ENCODE data around the gene VPS33B. TPM values are rescaled to one million over a fixed set of nuclear protein-coding genes. Genes with fewer than 3 reads are reported as not detected.

VPS33B gene
- total RNA-seq, 6 experiments from 2014 or later: 4.2 to 7.3 (median 6.5) TPM

DNA sequence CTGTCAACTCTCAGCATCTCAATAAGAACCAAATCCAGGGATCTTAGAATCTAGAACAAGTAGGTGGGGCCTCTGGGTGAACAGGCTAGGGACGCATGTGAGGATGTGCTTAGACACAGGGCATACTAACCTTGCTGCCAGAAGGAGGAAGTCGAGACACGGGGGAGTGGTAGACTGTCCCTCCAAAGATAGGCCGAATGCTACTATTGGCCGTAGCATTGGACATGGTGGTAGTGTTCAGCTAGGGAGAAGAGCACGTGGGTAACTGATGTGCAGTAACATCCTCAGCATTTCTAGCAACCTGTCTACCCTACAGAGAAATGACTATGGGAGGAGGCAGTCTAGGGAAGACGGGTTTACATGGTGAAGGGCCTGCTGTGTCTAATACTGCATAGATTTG, 52.1 kb downstream of the VPS33B start:
- Histone ChIP-seq H3K27ac (no peak overlapping the region), H3K4me1 (no peaks in the 10 kb centered on the region), H3K27me3 (no peaks in the 10 kb centered on the region), H3K36me3 (no peaks in the 10 kb centered on the region), H3K4me3 (no peak overlapping the region), H3K9me3 (no peaks in the 10 kb centered on the region)
- ATAC-seq (no peak), DNase-seq (no peak)
- WGBS (ENCODE audit: insufficient coverage, low coverage, low lambda C conversion rate, missing lambda C conversion rate): 98% methylated on average over 6 of the region's 7 CpGs
- TF ChIP-seq, protein P1, sequence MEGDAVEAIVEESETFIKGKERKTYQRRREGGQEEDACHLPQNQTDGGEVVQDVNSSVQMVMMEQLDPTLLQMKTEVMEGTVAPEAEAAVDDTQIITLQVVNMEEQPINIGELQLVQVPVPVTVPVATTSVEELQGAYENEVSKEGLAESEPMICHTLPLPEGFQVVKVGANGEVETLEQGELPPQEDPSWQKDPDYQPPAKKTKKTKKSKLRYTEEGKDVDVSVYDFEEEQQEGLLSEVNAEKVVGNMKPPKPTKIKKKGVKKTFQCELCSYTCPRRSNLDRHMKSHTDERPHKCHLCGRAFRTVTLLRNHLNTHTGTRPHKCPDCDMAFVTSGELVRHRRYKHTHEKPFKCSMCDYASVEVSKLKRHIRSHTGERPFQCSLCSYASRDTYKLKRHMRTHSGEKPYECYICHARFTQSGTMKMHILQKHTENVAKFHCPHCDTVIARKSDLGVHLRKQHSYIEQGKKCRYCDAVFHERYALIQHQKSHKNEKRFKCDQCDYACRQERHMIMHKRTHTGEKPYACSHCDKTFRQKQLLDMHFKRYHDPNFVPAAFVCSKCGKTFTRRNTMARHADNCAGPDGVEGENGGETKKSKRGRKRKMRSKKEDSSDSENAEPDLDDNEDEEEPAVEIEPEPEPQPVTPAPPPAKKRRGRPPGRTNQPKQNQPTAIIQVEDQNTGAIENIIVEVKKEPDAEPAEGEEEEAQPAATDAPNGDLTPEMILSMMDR (IDR thresholded peaks at IDR 0.05): no peak
- TF ChIP-seq POLR2A (IDR thresholded peaks at IDR 0.05): no peak
- intact Hi-C loops (cut with DNase I): no loop called here

DNA sequence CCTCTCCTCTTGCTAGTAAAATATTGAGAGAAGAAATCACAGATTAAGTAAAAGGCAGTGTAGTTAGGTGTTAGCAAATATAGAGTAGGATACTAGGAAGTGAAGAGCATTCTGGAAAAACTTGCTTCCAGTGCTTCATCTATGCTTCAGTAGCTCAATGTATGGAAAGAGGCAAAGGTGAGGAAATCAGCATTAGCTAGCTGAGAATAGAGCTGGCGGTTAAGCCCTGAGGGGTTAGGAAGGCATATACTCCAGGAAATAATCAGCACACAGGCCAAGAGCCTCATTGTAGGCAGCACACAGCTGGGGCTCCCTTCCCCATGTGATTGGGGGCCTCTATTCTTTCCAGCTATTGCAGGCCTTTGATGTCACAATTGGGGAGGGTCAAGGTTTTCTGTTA, 54.0 kb downstream of the VPS33B start:
- intact Hi-C loops (cut with DNase I): no loop called here
- no peaks in the 10 kb centered on the region for H3K9me3 ChIP-seq
- H3K4me3 ChIP-seq: no peak overlapping the region
- no peaks in the 10 kb centered on the region for H3K4me1 ChIP-seq
- H3K27ac ChIP-seq: no peak overlapping the region
- H3K27me3 ChIP-seq: no peaks in the 10 kb centered on the region
- DNase-seq (no peak), ATAC-seq (no peak)
- no peak for TF ChIP-seq POLR2A (IDR thresholded peaks at IDR 0.05)
- TF ChIP-seq, protein P1 (IDR thresholded peaks at IDR 0.05): no peak
- 100% methylated on average over 1 of the region's 1 CpG for WGBS (ENCODE audit: insufficient coverage, low coverage, low lambda C conversion rate, missing lambda C conversion rate)
- H3K36me3 ChIP-seq: peaks cover 0 to 2% (median 0%) of the 10 kb centered on the region in 4 donors

DNA sequence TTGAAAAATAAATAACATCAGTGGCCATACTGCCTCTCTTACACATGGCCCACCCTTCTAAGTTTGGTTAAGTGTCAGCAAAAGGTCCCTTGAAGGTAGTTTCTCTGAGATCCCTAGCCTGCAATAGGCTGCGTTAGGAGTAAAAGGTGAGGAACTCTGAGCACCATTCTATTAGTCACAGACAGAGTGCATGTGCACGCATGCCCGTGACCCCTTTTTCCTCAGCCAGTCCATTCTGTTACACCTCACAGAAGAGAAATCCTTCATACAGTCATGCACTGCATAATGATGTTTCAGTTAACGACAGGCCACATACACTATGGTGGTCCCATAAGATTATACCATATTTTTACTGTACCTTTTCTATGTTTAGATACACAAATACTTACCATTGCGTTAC, 55.2 kb downstream of the VPS33B start:
- H3K9me3 ChIP-seq: no peaks in the 10 kb centered on the region
- no peak overlapping the region for H3K4me3 ChIP-seq
- ATAC-seq: no peak
- peaks cover 0 to 2% (median 0%) of the 10 kb centered on the region in 4 donors for H3K36me3 ChIP-seq
- no peaks in the 10 kb centered on the region for H3K27me3 ChIP-seq
- TF ChIP-seq, protein P1 (IDR thresholded peaks at IDR 0.05): no peak
- TF ChIP-seq POLR2A (IDR thresholded peaks at IDR 0.05): no peak
- H3K4me1 ChIP-seq: no peaks in the 10 kb centered on the region
- no peak for DNase-seq
- H3K27ac ChIP-seq: no peak overlapping the region
- WGBS (ENCODE audit: insufficient coverage, low coverage, low lambda C conversion rate, missing lambda C conversion rate): 80% methylated on average over 5 of the region's 5 CpGs
- intact Hi-C loops (cut with DNase I): no loop called here

DNA sequence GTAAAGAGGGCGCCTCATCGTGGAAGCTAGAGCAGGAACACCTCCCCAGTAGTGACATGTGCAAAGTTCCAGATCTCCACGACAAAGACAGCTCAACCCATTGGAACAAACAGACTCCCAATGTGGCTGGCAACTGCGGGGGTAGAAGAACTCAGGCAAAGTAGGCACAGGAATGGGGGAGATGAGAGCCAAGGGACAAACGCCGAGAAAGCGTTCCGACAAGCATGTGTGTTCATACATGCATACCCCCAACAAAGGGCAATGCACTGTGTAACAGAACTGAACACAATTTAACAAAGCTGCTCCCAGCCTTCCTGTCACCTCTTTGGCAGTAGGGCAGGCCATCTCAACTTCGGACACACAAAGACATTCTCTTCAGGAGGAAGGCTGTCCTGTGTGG, 56.1 kb downstream of the VPS33B start:
- Histone ChIP-seq H3K4me1 (no peaks in the 10 kb centered on the region), H3K27me3 (no peaks in the 10 kb centered on the region), H3K36me3 (peaks cover 0 to 4% (median 1%) of the 10 kb centered on the region in 4 donors), H3K9me3 (no peaks in the 10 kb centered on the region), H3K27ac (no peak overlapping the region), H3K4me3 (no peak overlapping the region)
- DNase-seq (no peak), ATAC-seq (no peak)
- intact Hi-C loops (cut with DNase I): no loop called here
- WGBS (ENCODE audit: insufficient coverage, low coverage, low lambda C conversion rate, missing lambda C conversion rate): 91% methylated on average over 8 of the region's 9 CpGs
- TF ChIP-seq, protein P1 (IDR thresholded peaks at IDR 0.05): no peak
- no peak for TF ChIP-seq POLR2A (IDR thresholded peaks at IDR 0.05)

DNA sequence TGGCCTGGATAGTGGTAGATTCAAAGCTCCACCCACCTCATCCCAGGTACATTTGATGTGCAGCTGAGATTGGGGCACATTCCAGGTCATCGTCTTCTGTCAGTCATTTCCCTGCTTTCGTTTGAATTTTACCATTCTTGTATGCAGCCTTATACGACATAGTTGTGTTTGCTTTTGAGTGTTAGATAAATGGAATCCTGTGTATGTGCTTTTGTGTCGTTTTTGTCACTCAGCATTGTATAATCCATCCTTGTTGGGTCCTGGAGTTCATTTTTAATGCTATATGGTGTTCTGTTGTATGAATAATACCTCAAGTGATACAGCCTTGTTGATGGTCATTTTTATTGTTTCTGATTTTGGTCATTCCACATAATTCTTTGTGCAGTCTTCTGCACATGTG, 60.4 kb downstream of the VPS33B start:
- Histone ChIP-seq H3K27me3 (no peaks in the 10 kb centered on the region), H3K4me1 (no peaks in the 10 kb centered on the region), H3K27ac (no peak overlapping the region), H3K9me3 (no peaks in the 10 kb centered on the region), H3K4me3 (no peak overlapping the region), H3K36me3 (peaks cover 0 to 11% (median 3%) of the 10 kb centered on the region in 4 donors)
- no peak for TF ChIP-seq POLR2A (IDR thresholded peaks at IDR 0.05)
- TF ChIP-seq, protein P1 (IDR thresholded peaks at IDR 0.05): no peak
- DNase-seq (no peak), ATAC-seq (no peak)
- 92% methylated on average over 4 of the region's 4 CpGs for WGBS (ENCODE audit: insufficient coverage, low coverage, low lambda C conversion rate, missing lambda C conversion rate)
- intact Hi-C loops (cut with DNase I): no loop called here
